Trophoblast cell (in vitro differentiated cells and primary cell): Measurements from ENCODE around the gene UBALD2.
"Not testable (repeated sequence)": the region's sequence is repeated elsewhere in the genome, so short reads cannot be mapped to it uniquely, and the experiment has no call there.

Experiments
- DNase-seq, 2 donors: peaks; one replicate each; pipeline ENCODE4 v3.0.0-alpha.2; 2016
- H2AFZ ChIP-seq: 2 replicates; pipeline ENCODE4 v1.6.1; 2013; ENCODE audit warnings: low read length, moderate library complexity, mild to moderate bottlenecking; ENCODE audit not compliant: insufficient read depth, poor library complexity
- H2AK5ac ChIP-seq: 2 replicates; pipeline ENCODE4 v1.6.1; 2013; ENCODE audit warnings: mild to moderate bottlenecking, low read length
- H2BK120ac ChIP-seq: 2 replicates; pipeline ENCODE4 v1.6.1; 2013; ENCODE audit warnings: low read length, mild to moderate bottlenecking, moderate library complexity; ENCODE audit not compliant: insufficient read depth, poor library complexity
- H2BK12ac ChIP-seq: 2 replicates; pipeline ENCODE4 v1.6.1; 2013; ENCODE audit warnings: mild to moderate bottlenecking, low read length, moderate library complexity
- H2BK5ac ChIP-seq: 2 replicates; pipeline ENCODE4 v1.6.1; 2013; ENCODE audit warnings: low read length, low read depth, moderate library complexity, mild to moderate bottlenecking; ENCODE audit not compliant: poor library complexity
- H3K14ac ChIP-seq: 2 replicates; pipeline ENCODE4 v1.6.1; 2013; ENCODE audit warnings: mild to moderate bottlenecking, low read length
- H3K18ac ChIP-seq: 2 replicates; pipeline ENCODE4 v1.6.1; 2013; ENCODE audit warnings: mild to moderate bottlenecking, low read length
- H3K23ac ChIP-seq: 2 replicates; pipeline ENCODE4 v1.6.1; 2013; ENCODE audit warnings: low read length
- H3K27ac ChIP-seq: 2 replicates; pipeline ENCODE4 v1.5.1; 2013; ENCODE audit warnings: low read depth, mild to moderate bottlenecking, inconsistent platforms, low read length, moderate library complexity
- H3K27me3 ChIP-seq: 2 replicates; pipeline ENCODE4 v1.6.1; 2013; ENCODE audit warnings: inconsistent platforms, mild to moderate bottlenecking, low read length, moderate library complexity; ENCODE audit not compliant: insufficient read depth
- H3K36me3 ChIP-seq, 2 experiments: 1 replicate in 1 of 2; 2 replicates in 1 of 2; pipeline ENCODE4 v1.6.1; 2013; ENCODE audit warnings: low read length in 2 of 2, mild to moderate bottlenecking in 2 of 2, moderate library complexity in 1 of 2; ENCODE audit not compliant: insufficient read depth in 2 of 2, control insufficient read depth in 1 of 2
- H3K4ac ChIP-seq: 2 replicates; pipeline ENCODE4 v1.6.1; 2013; ENCODE audit warnings: low read depth, mild to moderate bottlenecking, low read length, moderate library complexity
- H3K4me1 ChIP-seq, 2 experiments: 1 replicate in 1 of 2; 2 replicates in 1 of 2; pipeline ENCODE4 v1.6.1; 2013; ENCODE audit warnings: low read length in 2 of 2, mild to moderate bottlenecking in 2 of 2, moderate library complexity in 1 of 2; ENCODE audit not compliant: insufficient read depth in 2 of 2, control insufficient read depth in 1 of 2
- H3K4me2 ChIP-seq: 2 replicates; pipeline ENCODE4 v1.6.1; 2013; ENCODE audit warnings: inconsistent platforms, mild to moderate bottlenecking, low read length, moderate library complexity
- H3K4me3 ChIP-seq: 2 replicates; pipeline ENCODE4 v1.5.1; 2013; ENCODE audit warnings: mild to moderate bottlenecking, low read depth, low read length, inconsistent platforms
- H3K79me1 ChIP-seq: one replicate; pipeline ENCODE4 v1.6.1; 2013; ENCODE audit warnings: low read length
- H3K79me2 ChIP-seq: 2 replicates; pipeline ENCODE4 v1.6.1; 2013; ENCODE audit warnings: low read length, mild to moderate bottlenecking; ENCODE audit not compliant: control insufficient read depth, insufficient read depth, poor library complexity
- H3K9ac ChIP-seq: 2 replicates; pipeline ENCODE4 v1.6.1; 2013; ENCODE audit warnings: mild to moderate bottlenecking, low read length
- H3K9me3 ChIP-seq: 2 replicates; pipeline ENCODE4 v1.6.1; 2013; ENCODE audit warnings: low read depth, mild to moderate bottlenecking, control low read depth, inconsistent platforms, low read length; ENCODE audit not compliant: insufficient read depth
- H4K12ac ChIP-seq: 2 replicates; pipeline ENCODE4 v1.6.1; 2013; ENCODE audit warnings: low read depth, mild to moderate bottlenecking, low read length, moderate library complexity
- H4K8ac ChIP-seq: 2 replicates; pipeline ENCODE4 v1.6.1; 2013; ENCODE audit warnings: low read depth, mild to moderate bottlenecking, low read length, moderate library complexity
- H4K91ac ChIP-seq: one replicate; pipeline ENCODE4 v1.6.1; 2013; ENCODE audit warnings: low read depth, mild to moderate bottlenecking, low read length, moderate library complexity
- WGBS: extraction: QIAGEN DNeasy Blood & Tissue Kit; methylation state at CpG from one replicate; pipeline ENCODE4 v1.1.7; 2013; ENCODE audit warnings: missing lambda C conversion rate; ENCODE audit not compliant: insufficient read length, insufficient coverage; ENCODE audit errors: extremely low coverage; 5-methylcytosine and 5-hydroxymethylcytosine counted together

UBALD2 gene

DNA sequence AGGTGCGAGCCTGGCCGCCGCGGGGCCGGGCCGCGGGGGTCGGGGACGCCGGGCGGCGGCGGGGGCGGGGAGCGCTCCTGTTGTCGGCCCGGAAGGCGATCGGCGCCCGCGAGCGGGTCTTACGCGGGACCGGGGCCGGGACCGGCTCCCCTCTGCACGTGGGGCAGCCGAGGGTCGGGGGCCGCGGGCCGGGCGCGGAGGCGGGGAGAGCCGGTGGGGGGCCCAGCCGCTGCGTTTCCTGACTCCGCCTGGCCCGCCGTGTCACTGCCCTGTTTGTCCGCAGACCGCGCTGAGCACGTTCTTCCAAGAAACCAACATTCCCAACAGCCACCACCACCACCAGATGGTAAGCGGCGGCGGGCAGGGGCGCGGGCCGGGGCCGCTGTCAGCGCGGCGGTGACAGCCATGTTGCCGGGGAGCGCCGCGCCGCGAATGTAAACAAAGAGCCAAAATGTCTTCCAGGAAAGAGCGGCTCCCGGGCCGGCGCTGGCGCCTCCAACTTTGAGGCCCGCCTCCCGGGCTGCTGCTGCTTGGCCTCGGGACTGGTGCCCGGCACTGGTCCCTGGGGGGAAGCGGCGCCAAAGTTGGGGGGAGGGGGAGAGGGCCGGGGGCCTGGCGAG lies 586 bp downstream of the UBALD2 start:
- H3K4me2 ChIP-seq, result peak overlapping the region; percentile 76
- peaks cover 10 to 14% of the 10 kb centered on the region in 2 experiments for H3K36me3 ChIP-seq
- peaks cover 6% of the 10 kb centered on the region for H3K79me2 ChIP-seq
- H2BK5ac ChIP-seq, result peak overlapping the region; percentile 90
- H3K4ac ChIP-seq, result peak overlapping the region; percentile 57
- no CpG with 5 or more reads among the region's 76 CpGs for whole genome bisulfite sequencing
- H3K4me3 ChIP-seq, result peak overlapping the region; percentile 97
- peak overlapping the region; percentile 81 for H4K91ac ChIP-seq
- H3K9me3 ChIP-seq, result no peaks in the 10 kb centered on the region
- H2AFZ ChIP-seq, result peak overlapping the region; percentile 43
- H3K4me1 ChIP-seq, result peaks cover 41 to 50% of the 10 kb centered on the region in 2 experiments
- H3K79me1 ChIP-seq, result peaks cover 35% of the 10 kb centered on the region
- no peaks in the 10 kb centered on the region for H3K27me3 ChIP-seq
- no peak overlapping the region for H2BK12ac ChIP-seq
- peak overlapping the region; percentile 58 for H4K12ac ChIP-seq
- DNase-seq, result peak in 1 of 2 donors; percentile 59
- H3K9ac ChIP-seq, result peak overlapping the region; percentile 88
- H2AK5ac ChIP-seq, result no peak overlapping the region
- no peak overlapping the region for H3K23ac ChIP-seq
- peak overlapping the region; percentile 18 for H2BK120ac ChIP-seq
- peak overlapping the region; percentile 89 for H3K14ac ChIP-seq
- peak overlapping the region; percentile 90 for H3K18ac ChIP-seq
- H4K8ac ChIP-seq, result peak overlapping the region; percentile 77
- peak overlapping the region; percentile 92 for H3K27ac ChIP-seq

DNA sequence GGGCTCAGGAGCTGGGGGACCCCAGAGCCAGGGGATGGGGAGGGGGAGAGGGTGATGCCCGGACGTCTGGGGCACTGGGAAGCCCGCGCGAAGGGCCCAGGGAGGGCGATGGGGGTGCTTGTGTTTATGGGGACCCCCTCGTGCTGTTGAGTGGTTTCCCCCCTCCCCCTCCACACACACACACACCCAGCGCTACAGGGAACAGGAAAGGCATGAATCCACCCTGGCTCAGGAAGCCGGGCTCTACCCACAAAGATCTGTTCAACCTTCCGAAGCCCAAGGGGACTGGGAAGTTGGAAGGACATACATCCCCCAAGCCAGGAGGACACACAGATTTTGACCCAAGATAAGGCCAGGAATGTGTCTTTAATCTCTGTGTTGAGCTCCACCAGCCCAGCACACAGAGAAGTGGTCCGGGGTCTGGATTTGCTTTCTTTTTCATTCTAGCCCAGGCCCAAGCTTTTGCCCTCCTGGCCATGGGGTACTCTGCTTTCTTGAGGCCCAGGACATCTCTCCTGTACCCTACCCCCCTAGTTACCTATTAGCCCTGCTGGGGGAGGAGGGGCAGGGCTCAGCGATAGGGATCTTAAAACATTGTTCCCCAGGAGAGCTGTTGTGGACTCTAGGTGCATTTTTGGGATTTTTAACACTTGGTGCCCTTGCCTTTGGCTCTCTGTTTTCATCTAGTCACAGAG lies 1.2 kb downstream of the UBALD2 start:
- H2AFZ ChIP-seq, result no peak overlapping the region
- WGBS, result no CpG with 5 or more reads among the region's 12 CpGs

DNA sequence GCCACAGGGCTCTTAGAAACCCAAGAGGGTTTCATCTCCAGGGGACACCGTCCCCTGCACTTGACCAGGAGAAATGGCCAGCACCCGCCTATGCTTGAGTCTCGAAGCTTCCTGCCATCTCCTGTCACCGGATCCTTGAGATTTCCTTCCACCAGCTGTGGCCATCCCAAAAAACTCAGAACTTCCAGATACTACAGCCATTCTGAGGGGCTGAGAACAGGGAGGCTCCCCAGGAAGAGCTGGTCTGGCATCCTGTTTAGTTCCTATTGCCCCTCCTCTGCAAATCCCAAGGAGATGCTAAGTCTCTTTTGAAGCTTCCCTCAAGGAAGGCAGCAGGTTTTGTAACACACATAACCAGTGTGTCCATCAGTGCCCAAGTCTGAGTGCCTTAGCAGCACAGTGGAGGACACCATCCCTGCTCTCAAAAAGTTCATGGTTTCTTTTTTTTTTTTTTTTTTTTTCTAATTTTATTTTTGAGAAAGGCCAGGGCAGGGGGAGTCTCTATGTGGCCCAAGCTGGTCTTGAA lies 2.0 kb downstream of the UBALD2 start:
- H3K18ac ChIP-seq, result no peak overlapping the region
- H3K23ac ChIP-seq, result no peak overlapping the region
- peaks cover 29% of the 10 kb centered on the region for H3K79me1 ChIP-seq
- no peaks in the 10 kb centered on the region for H3K9me3 ChIP-seq
- H3K27me3 ChIP-seq, result no peaks in the 10 kb centered on the region
- H3K9ac ChIP-seq, result no peak overlapping the region
- peak overlapping the region; percentile 35 for H3K4ac ChIP-seq
- DNase-seq, result no peak
- no CpG with 5 or more reads among the region's 4 CpGs for WGBS
- no peak overlapping the region for H3K4me3 ChIP-seq
- H3K4me1 ChIP-seq, result peaks cover 34 to 52% of the 10 kb centered on the region in 2 experiments
- peaks cover 13 to 20% of the 10 kb centered on the region in 2 experiments for H3K36me3 ChIP-seq
- H3K79me2 ChIP-seq, result peaks cover 6% of the 10 kb centered on the region
- no peak overlapping the region for H4K12ac ChIP-seq
- H2AK5ac ChIP-seq, result no peak overlapping the region
- H2BK12ac ChIP-seq, result peak overlapping the region; percentile 37
- peak overlapping the region; percentile 42 for H3K14ac ChIP-seq
- H2BK5ac ChIP-seq, result peak overlapping the region; percentile 38
- H4K91ac ChIP-seq, result peak overlapping the region; percentile 48
- peak overlapping the region; percentile 92 for H3K27ac ChIP-seq
- H2AFZ ChIP-seq, result no peak overlapping the region
- peak overlapping the region; percentile 51 for H4K8ac ChIP-seq
- H3K4me2 ChIP-seq, result peak overlapping the region; percentile 76
- H2BK120ac ChIP-seq, result peak overlapping the region; percentile 61

More for the DNA sequence above, 1.2 kb downstream of the UBALD2 start:
- peak overlapping the region; percentile 25 for H4K12ac ChIP-seq
- peak overlapping the region; percentile 63 for H3K14ac ChIP-seq
- H3K18ac ChIP-seq, result peak overlapping the region; percentile 74
- H3K4me3 ChIP-seq, result peak overlapping the region; percentile 97
- peak overlapping the region; percentile 59 for H2AK5ac ChIP-seq
- peak overlapping the region; percentile 16 for H3K9ac ChIP-seq
- peaks cover 35% of the 10 kb centered on the region for H3K79me1 ChIP-seq
- peak overlapping the region; percentile 68 for H4K8ac ChIP-seq
- H4K91ac ChIP-seq, result peak overlapping the region; percentile 81
- peaks cover 40 to 53% of the 10 kb centered on the region in 2 experiments for H3K4me1 ChIP-seq
- peak overlapping the region; percentile 92 for H3K27ac ChIP-seq
- no peak overlapping the region for H2BK12ac ChIP-seq
- H3K4ac ChIP-seq, result peak overlapping the region; percentile 32
- peak overlapping the region; percentile 58 for H2BK5ac ChIP-seq
- H3K23ac ChIP-seq, result no peak overlapping the region
- peak overlapping the region; percentile 76 for H3K4me2 ChIP-seq
- H3K9me3 ChIP-seq, result no peaks in the 10 kb centered on the region
- peaks cover 6% of the 10 kb centered on the region for H3K79me2 ChIP-seq
- peaks cover 13 to 19% of the 10 kb centered on the region in 2 experiments for H3K36me3 ChIP-seq
- H2BK120ac ChIP-seq, result no peak overlapping the region
- no peaks in the 10 kb centered on the region for H3K27me3 ChIP-seq
- peak in 1 of 2 donors; percentile 33 for DNase-seq

DNA sequence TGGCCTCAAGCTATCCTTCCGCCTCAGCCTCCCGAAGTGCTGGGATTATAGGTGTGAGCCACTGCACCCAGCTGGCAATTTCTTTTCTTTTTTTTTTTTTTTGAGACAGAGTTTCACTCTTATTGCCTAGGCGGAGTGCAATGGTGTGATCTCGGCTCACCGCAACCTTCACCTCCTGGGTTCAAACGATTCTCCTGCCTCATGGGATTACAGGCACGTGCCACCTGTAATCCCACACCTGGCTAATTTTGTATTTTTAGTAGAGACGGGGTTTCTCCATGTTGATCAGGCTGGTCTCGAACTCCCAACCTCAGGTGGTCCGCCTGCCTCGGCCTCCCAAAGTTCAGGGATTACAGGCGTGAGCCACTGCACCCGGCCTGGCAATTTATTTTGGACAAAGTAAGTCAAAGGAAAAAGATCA lies 2.4 kb downstream of the UBALD2 start:
- Histone ChIP-seq H3K4me1 (peaks cover 35 to 54% of the 10 kb centered on the region in 2 experiments), H3K36me3 (peaks cover 13 to 20% of the 10 kb centered on the region in 2 experiments), H3K27ac (peak overlapping the region; percentile 92), H3K79me1 (peaks cover 29% of the 10 kb centered on the region), H2BK120ac (peak overlapping the region; percentile 81), H2BK5ac (peak overlapping the region; percentile 68)
- not testable (repeated sequence) for H4K8ac ChIP-seq, H3K4ac ChIP-seq, H4K12ac ChIP-seq, H4K91ac ChIP-seq, H3K14ac ChIP-seq, H3K4me2 ChIP-seq, H3K9ac ChIP-seq, H2AFZ ChIP-seq, H3K23ac ChIP-seq, H2BK12ac ChIP-seq, DNase-seq, H3K27me3 ChIP-seq, H2AK5ac ChIP-seq, H3K4me3 ChIP-seq, H3K18ac ChIP-seq, H3K9me3 ChIP-seq, H3K79me2 ChIP-seq
- WGBS, result no CpG with 5 or more reads among the region's 13 CpGs
